D721Med (cell line): Measurements from ENCODE around the gene WEE2.
A peak's percentile ranks its signal among the peaks of the same experiment; 100 is the strongest.
"Not testable (repeated sequence)": the region's sequence is repeated elsewhere in the genome, so short reads cannot be mapped to it uniquely, and the experiment has no call there.

Experiments used
- DNase-seq: peaks from one replicate; pipeline ENCODE4 v3.0.0; 2011; ENCODE audit warnings: low spot score; ENCODE audit not compliant: insufficient read length
- FAIRE-seq: peaks from 2 replicates; lab custom pipeline; 2011; peaks lifted over from hg19 to GRCh38; lab: Jason Lieb, UNC
- TF ChIP-seq, protein P1 (sequence below): IDR thresholded peaks from 2 replicates; pipeline ENCODE4 v1.5.1; 2012; ENCODE audit warnings: mild to moderate bottlenecking, control low read depth; ENCODE audit not compliant: insufficient read depth; ENCODE audit errors: missing control alignments

WEE2 gene

GRCh38 chr7:141744131-141744530 lies 36.0 kb downstream of the WEE2 start:
- TF ChIP-seq, protein P1, sequence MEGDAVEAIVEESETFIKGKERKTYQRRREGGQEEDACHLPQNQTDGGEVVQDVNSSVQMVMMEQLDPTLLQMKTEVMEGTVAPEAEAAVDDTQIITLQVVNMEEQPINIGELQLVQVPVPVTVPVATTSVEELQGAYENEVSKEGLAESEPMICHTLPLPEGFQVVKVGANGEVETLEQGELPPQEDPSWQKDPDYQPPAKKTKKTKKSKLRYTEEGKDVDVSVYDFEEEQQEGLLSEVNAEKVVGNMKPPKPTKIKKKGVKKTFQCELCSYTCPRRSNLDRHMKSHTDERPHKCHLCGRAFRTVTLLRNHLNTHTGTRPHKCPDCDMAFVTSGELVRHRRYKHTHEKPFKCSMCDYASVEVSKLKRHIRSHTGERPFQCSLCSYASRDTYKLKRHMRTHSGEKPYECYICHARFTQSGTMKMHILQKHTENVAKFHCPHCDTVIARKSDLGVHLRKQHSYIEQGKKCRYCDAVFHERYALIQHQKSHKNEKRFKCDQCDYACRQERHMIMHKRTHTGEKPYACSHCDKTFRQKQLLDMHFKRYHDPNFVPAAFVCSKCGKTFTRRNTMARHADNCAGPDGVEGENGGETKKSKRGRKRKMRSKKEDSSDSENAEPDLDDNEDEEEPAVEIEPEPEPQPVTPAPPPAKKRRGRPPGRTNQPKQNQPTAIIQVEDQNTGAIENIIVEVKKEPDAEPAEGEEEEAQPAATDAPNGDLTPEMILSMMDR: no peak
- no peak for FAIRE-seq
- DNase-seq: no peak

DNA sequence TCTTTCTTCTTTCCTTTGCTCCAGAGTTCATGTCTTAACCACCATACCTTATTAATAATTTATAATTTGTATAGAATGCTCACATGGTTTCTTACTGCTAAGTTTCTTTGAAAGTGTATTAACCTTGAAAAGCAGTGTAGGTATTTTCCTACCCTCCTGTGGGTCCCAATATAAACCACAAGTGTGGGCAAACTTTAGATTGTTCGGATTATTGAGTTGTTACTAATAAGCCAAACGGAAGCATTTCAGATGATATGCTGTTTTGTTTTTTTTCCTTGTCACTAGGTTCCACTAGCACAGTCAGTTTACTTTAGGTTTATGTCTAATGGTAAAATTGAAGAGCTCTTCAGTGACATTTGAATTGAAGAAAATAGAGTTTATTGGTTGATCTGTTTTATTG lies 40.2 kb downstream of the WEE2 start:
- FAIRE-seq (no peak), DNase-seq (no peak)
- TF ChIP-seq, protein P1: no peak

- not testable (repeated sequence) for DNase-seq, FAIRE-seq
These were observed 43.8 kb downstream of the WEE2 start for GRCh38 chr7:141751904-141752303.

DNA sequence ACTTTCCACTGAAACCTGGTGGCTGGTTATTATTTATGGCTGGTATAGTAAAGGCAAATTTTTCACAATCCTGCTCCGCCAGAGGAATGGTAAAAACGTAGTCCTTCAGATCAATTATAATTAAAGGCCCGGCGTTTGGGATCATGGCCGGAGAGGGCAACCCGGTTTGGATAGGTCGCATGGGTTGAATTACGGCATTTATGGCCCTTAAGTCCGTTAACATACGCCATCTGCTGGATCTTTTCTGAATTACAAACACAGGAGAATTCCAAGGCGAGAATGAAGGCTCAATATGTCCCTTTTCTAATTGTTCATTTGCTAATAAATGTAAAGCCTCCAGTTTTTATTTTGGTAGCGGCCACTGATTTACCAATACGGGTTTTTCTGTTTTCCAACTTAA lies 44.5 kb downstream of the WEE2 start:
- DNase-seq: no peak
- FAIRE-seq: no peak
- TF ChIP-seq, protein P1: peak; percentile 31

- TF ChIP-seq, protein P1: peak; percentile 58
- no peak for FAIRE-seq
- no peak for DNase-seq
These were observed 46.8 kb downstream of the WEE2 start for GRCh38 chr7:141754939-141755338.

GRCh38 chr7:141763797-141764196 lies 55.6 kb downstream of the WEE2 start, which contains the start of gene TAS2R3:
TAS2R3 (plus strand) TSS chr7:141764097; CDS start chr7:141764159, 62 bp downstream.
- no peak for DNase-seq
- FAIRE-seq: no peak
- TF ChIP-seq, protein P1: no peak

- DNase-seq, FAIRE-seq: not testable (repeated sequence)
These were observed 62.0 kb downstream of the WEE2 start for GRCh38 chr7:141770083-141770583.

DNA sequence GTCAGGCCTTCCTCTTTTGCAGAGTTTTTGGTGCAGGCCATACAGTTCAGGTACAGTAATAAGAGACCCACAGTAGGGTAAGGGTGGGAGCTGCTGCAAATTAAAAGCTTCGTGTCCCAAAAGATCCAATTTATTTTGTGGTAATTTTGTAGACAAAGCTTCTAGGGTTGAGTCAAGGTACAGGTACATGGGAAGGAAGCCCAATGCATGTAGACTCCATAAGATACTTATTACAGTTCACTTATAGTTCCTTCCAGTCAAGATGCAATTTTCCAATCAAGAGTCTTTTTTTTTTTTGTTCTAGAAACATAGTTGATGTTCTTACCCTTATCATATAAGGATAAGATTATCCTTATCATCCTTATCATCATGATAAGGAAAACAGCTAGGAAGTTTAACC lies 68.2 kb downstream of the WEE2 start, which contains the start of gene TAS2R4:
TSS of gene TAS2R4 (plus strand) at position 301 of the 400 bp plus-strand sequence. CDS start 1,815 bp downstream, outside the sequence.
- FAIRE-seq (no peak), DNase-seq (no peak)
- TF ChIP-seq, protein P1: no peak
